Activated B cell treated with CpG ODN at 0.5 μM for 24 hours (primary cell): ENCODE data around the gene LVRN. TPM values are rescaled to one million over a fixed set of nuclear protein-coding genes. Genes with fewer than 3 reads are reported as not detected.

ENCODE experiments used
- ATAC-seq: fragments of 200-7000 bp; cut with Tn5 transposase; one replicate; pipeline ENCODE4 v1.10.0; 2021; ENCODE audit warnings: low read depth, mild to moderate bottlenecking, moderate library complexity
- CTCF ChIA-PET: fragments of 350-600 bp; sonication (Branson Sonifier 250); formaldehyde crosslinking; loops from one replicate; lab custom pipeline; 2021; ENCODE audit warnings: antibody characterized with exemption; lab: Charles Lee
- POLR2A ChIA-PET: fragments of 350-600 bp; sonication (Branson Sonifier 250); formaldehyde crosslinking; loops from one replicate; lab custom pipeline; 2021; ENCODE audit warnings: antibody characterized with exemption; lab: Charles Lee
- DNase-seq: peaks from one replicate; pipeline ENCODE4 v3.0.0; 2022
- H3K27ac Mint-ChIP-seq: one replicate; pipeline ENCODE4 v1.8.0; 2020; ENCODE audit warnings: mixed read lengths
- H3K27me3 Mint-ChIP-seq: one replicate; pipeline ENCODE4 v1.8.0; 2021; ENCODE audit warnings: mixed read lengths
- H3K36me3 Mint-ChIP-seq: one replicate; pipeline ENCODE4 v1.8.0; 2021; ENCODE audit warnings: low read depth, mixed read lengths
- H3K4me1 Mint-ChIP-seq: one replicate; pipeline ENCODE4 v1.8.0; 2021; ENCODE audit warnings: mixed read lengths
- H3K4me3 Mint-ChIP-seq: one replicate; pipeline ENCODE4 v1.8.0; 2020; ENCODE audit warnings: mild to moderate bottlenecking, mixed read lengths
- H3K9me3 Mint-ChIP-seq: one replicate; pipeline ENCODE4 v1.8.0; 2020; ENCODE audit warnings: mixed read lengths
- intact Hi-C: fragments of 100-400 bp; cut with micrococcal nuclease; formaldehyde crosslinking; loops from one replicate; pipeline ENCODE4 v1.15.1; 2024
- total RNA-seq: library from RNA; stranded (reverse); gene quantifications from 2 replicates; pipeline ENCODE4 v1.2.3, GENCODE V29; 2022
- TF ChIP-seq, protein P1 (sequence below): fragments of 200-600 bp; IDR thresholded peaks from one replicate; pipeline ENCODE4 v1.8.0; 2022; ENCODE audit warnings: antibody characterized with exemption, mild to moderate bottlenecking

LVRN gene
- total RNA-seq, 1 donor from 2014 or later = not detected

GRCh38 chr5:115961381-115962238 is 665 bp upstream of the LVRN start:
- intact Hi-C loops = loop anchor here (5.0 kb wide), 1 partner anchor 1009 kb away; no protein-coding TSS in a partner anchor
- DNase-seq (no peak), ATAC-seq (peak; percentile 28)
- Mint-ChIP-seq H3K36me3 (no peaks in the 10 kb centered on the region), H3K4me1 (peaks cover 18% of the 10 kb centered on the region), H3K9me3 (no peaks in the 10 kb centered on the region), H3K27ac (no peak overlapping the region), H3K27me3 (peaks cover 48% of the 10 kb centered on the region), H3K4me3 (peak overlapping the region; percentile 63)
- TF ChIP-seq, protein P1, sequence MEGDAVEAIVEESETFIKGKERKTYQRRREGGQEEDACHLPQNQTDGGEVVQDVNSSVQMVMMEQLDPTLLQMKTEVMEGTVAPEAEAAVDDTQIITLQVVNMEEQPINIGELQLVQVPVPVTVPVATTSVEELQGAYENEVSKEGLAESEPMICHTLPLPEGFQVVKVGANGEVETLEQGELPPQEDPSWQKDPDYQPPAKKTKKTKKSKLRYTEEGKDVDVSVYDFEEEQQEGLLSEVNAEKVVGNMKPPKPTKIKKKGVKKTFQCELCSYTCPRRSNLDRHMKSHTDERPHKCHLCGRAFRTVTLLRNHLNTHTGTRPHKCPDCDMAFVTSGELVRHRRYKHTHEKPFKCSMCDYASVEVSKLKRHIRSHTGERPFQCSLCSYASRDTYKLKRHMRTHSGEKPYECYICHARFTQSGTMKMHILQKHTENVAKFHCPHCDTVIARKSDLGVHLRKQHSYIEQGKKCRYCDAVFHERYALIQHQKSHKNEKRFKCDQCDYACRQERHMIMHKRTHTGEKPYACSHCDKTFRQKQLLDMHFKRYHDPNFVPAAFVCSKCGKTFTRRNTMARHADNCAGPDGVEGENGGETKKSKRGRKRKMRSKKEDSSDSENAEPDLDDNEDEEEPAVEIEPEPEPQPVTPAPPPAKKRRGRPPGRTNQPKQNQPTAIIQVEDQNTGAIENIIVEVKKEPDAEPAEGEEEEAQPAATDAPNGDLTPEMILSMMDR = no peak
- ChIA-PET CTCF (interaction anchor here (0.8 kb wide), 1 partner anchor 106 kb away, joined by 3 read pairs; no protein-coding TSS in a partner anchor), POLR2A (no interaction called here)

- TF ChIP-seq, protein P1 = no peak
- ChIA-PET CTCF (interaction anchor here (0.8 kb wide), 1 partner anchor 105 kb away, joined by 3 read pairs; no protein-coding TSS in a partner anchor), POLR2A (no interaction called here)
- ATAC-seq (peak; percentile 25), DNase-seq (peak; percentile 22)
- peak overlapping the region; percentile 63 for H3K4me3 Mint-ChIP-seq
- intact Hi-C loops = loop anchor here (5.0 kb wide), 1 partner anchor 1010 kb away; no protein-coding TSS in a partner anchor
- no peak overlapping the region for H3K27ac Mint-ChIP-seq
- H3K27me3 Mint-ChIP-seq = peaks cover 48% of the 10 kb centered on the region
- peaks cover 18% of the 10 kb centered on the region for H3K4me1 Mint-ChIP-seq
- H3K36me3 Mint-ChIP-seq = no peaks in the 10 kb centered on the region
- no peaks in the 10 kb centered on the region for H3K9me3 Mint-ChIP-seq
Measured at GRCh38 chr5:115962565-115963402, 509 bp downstream of the LVRN start.

DNA sequence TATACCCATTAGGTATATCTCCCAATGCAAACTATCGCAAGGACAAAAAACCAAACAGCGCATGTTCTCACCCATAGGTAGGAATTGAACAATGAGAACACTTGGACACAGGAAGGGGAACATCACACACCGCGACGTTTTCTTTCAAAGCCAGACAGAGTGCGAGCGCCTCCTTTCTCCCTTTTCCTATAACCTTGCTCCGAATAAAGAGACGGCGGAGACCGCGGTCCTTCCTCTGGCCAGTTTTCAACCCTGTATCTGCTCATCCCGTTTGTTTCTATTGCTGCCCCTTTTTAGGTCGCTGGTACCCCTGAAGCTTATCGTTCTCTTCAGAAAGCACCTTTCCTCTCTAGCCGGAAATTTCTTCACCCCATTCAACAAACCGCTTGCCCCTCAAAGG is 1.3 kb downstream of the LVRN start:
- no peak for DNase-seq
- ChIA-PET POLR2A (no interaction called here), CTCF (no interaction called here)
- TF ChIP-seq, protein P1 = no peak
- Mint-ChIP-seq H3K4me1 (peaks cover 18% of the 10 kb centered on the region), H3K36me3 (no peaks in the 10 kb centered on the region), H3K27ac (no peak overlapping the region), H3K9me3 (no peaks in the 10 kb centered on the region), H3K27me3 (peaks cover 43% of the 10 kb centered on the region), H3K4me3 (no peak overlapping the region)
- intact Hi-C loops = loop anchor here (5.0 kb wide), 1 partner anchor 1011 kb away; no protein-coding TSS in a partner anchor
- no peak for ATAC-seq

GRCh38 chr5:115968770-115969169 is 6.5 kb downstream of the LVRN start:
- ChIA-PET CTCF (no interaction called here), POLR2A (no interaction called here)
- intact Hi-C loops = no loop called here
- Mint-ChIP-seq H3K4me1 (no peaks in the 10 kb centered on the region), H3K27me3 (peaks cover 24% of the 10 kb centered on the region), H3K36me3 (no peaks in the 10 kb centered on the region), H3K9me3 (no peaks in the 10 kb centered on the region), H3K4me3 (no peak overlapping the region), H3K27ac (no peak overlapping the region)
- ATAC-seq (no peak), DNase-seq (no peak)
- TF ChIP-seq, protein P1 = no peak
